Germinal center (tissue), 1 donor: ENCODE results near the gene VSIG10L.

Experiments
- DNase-seq: peaks from one replicate; pipeline ENCODE4 v3.0.0; 2012; ENCODE audit warnings: mixed read lengths, low spot score

The VSIG10L gene

DNA sequence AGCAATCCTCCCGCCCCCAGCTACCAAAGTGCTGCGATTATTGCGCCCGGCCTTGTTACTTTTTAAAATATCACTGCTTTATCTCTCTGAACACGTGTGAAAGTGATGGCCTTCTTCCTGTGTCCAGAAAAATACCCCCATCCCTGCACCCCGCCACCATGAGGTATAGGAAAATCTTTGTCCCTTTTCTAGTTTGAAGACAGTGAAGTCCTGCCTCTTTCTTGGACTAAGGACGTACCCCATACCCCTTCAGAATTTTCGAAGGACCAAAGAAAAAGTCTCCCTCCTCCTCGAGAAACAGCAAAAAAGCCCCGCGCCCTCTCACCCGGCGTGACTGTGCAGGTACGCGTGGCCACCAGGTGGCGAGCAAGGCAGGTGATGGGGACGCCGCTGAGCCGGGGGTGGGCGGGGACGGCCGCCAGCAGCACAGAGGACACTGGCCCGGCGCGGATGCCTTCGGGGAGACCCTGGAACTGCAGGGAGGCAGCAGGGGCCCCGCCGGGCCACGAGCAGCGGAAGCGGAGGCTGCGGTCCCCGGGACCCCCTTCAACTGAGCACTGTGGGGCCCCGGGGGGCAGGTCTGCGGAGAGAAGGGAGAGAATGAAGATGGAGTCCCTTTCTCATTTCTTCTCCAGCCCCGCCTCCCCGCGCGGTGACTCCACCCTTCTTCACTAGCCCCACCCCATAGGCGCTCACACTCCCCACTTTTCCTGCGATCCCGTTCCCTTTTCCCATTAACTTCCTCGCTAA, 3.2 kb downstream of the VSIG10L start:
- DNase-seq = peak; percentile 90

- DNase-seq = no peak
These were observed 3.9 kb downstream of the VSIG10L start for GRCh38 chr19:51337861-51338562.

GRCh38 chr19:51337141-51337860, 4.6 kb downstream of the VSIG10L start:
- no peak for DNase-seq

DNA sequence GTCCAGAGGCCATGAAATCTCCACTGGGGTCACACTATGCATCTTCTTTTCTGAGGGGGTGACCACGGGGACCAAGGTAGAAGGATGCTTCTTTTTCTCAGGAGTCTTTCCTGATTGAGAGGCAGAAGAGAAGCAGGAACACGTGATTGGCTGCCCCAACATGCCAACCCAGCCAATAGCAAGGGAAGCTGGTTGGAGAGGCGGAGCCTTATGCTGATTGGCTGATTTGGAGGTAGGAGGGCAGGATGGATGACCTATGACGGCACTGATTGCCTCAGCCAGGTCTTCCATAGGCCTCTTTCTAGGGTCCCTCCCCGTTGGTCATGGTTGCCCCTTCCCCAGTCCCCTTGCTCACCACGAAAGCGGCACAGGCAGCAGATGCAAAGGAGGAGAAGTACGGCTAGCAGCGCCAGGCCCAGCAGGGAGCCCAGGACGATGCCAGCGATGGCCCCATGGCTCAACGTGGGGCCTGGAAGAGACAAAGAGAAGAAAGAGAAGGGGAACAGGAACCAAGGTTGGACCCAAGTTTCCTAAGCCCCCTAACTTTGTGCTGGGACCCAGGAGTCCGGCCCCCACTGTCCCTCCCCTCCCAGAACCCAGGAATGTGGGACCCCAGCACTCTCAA, 8.0 kb downstream of the VSIG10L start:
- no peak for DNase-seq

DNA sequence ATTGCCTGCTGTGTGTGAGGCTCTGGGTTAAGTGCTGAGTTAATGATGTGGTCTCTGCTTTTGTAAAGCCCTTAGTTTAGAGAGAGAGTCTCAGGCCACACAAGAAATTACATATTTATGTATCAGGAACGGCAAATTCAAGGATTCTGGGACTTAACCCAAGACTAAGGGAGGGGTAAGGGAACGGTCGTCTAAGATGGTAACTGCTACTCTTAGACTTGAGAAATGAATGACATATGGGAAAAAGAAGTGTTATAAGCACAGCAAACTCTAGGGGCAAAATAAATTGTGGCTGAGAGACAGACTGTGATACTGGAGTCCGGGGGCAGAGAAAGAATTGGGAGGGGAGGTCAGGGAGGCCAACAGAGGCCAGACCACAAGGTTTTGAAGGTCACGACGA, 10.2 kb downstream of the VSIG10L start:
- no peak for DNase-seq

DNA sequence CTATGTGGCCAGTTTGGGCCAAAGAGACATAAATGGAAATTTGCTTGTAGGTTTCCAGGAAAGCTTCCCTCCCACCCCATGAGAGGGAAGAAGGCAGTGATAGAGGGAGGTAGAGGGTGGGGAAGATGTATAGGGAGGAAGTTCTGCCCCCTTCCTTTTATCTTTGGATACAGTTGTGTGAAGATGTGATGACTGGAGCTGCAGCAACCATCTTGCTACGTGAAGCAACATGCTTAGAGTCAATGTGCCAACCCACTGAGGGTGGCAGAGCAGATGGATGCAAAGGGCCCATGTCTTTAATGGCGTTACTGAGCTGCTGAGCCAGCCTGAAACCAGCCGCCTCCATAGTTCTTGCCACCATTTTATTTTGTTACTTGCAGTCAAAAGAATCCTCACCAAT, 10.7 kb downstream of the VSIG10L start:
- no peak for DNase-seq

DNA sequence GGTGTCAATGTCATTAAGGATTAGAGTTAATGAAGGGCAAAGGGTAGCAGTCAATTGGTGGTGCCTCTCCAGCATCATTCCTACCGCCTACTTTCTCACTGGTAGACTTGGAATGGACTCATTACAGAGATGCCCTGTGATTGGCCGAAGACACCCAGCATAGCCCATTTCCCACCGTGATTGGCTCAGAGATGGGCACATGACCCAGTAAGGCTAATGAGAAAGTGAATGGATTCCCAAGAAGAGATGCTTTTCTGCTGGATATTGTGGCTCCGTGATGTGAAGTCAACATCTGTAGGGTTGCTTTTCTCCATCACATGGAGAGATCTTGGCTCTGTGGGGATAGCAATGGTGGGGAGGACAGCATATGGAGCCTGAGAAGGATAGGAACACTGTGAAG, 11.6 kb downstream of the VSIG10L start:
- DNase-seq = no peak

- DNase-seq = no peak
These were observed 12.5 kb downstream of the VSIG10L start for GRCh38 chr19:51329411-51329810.

- DNase-seq = peak; percentile 86
These were observed 14.6 kb downstream of the VSIG10L start for GRCh38 chr19:51327066-51328001.

GRCh38 chr19:51326216-51327065, 15.5 kb downstream of the VSIG10L start:
- DNase-seq = no peak

DNA sequence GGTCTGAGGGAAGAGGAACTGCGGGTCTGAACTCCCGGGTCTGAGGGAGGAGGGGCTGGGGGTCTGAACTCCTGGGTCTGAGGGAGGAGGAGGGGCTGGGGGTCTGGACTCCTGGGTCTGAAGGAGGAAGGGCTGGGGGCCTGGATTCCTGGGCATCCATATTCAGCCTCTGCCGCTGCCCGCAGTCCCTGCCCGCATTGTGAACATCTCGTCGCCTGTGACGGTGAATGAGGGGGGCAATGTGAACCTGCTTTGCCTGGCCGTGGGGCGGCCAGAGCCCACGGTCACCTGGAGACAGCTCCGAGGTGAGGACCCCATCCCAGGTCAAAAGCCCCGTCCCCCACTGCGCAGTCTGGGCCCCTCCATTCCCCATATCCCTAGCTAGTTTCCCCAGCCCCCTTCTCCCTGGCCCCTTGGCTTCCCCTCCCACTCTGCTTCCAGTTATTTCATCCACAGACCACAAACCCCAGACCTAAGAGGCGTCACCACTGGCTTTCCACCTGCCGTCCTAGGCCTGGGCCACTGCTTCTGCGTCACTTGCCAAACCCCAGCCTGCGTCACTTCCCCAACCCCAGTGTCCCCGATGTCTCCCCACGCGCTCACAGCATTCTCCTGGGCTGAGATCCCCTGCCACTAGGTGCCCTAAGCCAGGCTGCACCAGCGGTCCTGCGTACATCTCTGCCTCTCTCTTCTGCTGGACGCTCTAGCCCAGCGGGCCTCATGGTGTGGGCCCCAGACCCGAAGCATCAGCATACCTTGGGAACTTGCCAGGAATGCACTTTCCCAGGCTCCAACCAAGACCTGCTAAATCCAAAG, 16.6 kb downstream of the VSIG10L start:
- no peak for DNase-seq

DNA sequence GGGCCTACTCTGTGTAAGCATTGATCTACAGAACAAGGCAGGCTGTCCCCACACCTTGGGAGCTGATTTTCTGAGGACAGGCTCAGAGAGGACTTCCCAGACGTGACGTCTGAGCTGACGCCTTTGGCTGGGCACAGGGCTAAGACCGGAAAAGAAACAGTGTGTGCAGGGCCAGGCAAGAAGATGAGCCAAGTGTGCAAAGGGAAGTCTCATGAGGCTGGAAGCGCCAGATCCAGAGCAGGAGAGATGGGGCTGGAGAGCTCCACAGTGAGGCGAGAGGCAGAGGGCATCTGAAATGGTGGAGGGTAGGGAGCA, 17.8 kb downstream of the VSIG10L start:
- DNase-seq = no peak

- no peak for DNase-seq
These were observed 18.3 kb downstream of the VSIG10L start for GRCh38 chr19:51323481-51324166.

GRCh38 chr19:51321799-51322198, 20.1 kb downstream of the VSIG10L start:
- DNase-seq = no peak

- DNase-seq = no peak
These were observed 21.7 kb downstream of the VSIG10L start for GRCh38 chr19:51320280-51320657.

- no peak for DNase-seq
These were observed 22.2 kb downstream of the VSIG10L start for GRCh38 chr19:51319649-51320279.

DNA sequence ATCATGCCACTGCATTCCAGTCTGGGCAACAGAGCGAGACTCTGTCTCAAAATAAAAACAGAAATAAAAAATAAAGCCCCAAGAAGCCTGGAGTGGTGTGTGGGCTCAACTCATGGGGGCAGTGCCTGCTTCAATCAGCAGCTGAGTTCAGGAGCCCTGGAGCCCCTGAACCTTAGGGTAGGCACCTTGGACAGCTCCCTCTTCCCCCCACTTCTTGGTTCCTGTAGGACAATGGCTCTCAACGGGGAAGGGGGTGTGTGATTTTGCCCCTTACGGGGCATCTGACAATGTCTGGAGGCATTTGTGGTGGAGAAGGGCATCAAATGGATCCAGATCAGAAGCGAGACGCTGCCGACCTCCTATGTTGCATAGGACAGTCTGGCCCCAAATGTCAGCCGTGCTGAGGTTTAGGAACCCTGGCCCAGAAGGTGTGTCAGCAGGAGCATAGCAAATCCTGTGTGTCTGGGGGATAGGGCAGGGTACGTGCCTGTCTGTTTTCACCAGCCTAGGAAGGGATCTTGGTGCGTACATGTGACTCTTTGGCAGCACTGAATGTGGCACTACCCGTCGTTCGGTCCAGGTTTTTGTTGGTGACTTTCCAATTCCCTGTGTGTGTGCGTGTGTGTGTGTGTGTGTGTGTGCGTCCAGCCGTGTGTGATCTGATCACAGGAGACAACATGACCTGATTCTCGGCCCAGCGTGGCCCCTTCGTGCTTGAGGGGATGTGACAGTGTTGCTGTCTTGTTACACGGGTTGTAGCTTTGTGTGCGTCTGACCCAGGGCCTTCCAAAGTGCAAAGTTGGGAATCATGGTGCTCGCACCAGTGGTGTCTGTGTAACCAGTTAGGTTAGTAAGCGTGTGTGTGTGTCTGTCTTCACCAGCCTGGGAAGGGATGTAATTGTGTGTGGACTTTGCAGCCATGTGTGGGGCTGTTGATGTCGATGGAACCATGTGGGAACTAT, 23.0 kb downstream of the VSIG10L start:
- DNase-seq = no peak

DNA sequence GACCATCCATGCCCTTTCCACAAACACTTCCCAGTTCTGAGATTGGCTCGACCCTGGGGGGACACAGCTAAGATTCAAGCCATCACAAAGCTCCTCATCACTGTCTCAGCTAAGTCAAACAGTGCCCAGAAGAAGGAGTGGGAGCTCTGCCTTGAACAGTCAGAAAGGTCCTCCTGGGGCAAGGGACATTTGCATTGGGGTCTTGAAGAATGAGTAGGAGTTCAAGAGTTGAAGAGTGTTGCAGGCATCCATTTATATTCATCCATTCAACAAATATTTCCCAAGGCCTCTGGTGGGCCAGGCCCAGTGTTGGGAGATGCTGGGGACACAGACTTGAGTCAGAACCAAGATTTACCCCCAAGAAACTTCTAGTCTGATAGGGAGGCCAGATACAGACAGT, 24.0 kb downstream of the VSIG10L start:
- no peak for DNase-seq
